ENCODE measurements around the gene DRC1.

DRC1 gene

DNA sequence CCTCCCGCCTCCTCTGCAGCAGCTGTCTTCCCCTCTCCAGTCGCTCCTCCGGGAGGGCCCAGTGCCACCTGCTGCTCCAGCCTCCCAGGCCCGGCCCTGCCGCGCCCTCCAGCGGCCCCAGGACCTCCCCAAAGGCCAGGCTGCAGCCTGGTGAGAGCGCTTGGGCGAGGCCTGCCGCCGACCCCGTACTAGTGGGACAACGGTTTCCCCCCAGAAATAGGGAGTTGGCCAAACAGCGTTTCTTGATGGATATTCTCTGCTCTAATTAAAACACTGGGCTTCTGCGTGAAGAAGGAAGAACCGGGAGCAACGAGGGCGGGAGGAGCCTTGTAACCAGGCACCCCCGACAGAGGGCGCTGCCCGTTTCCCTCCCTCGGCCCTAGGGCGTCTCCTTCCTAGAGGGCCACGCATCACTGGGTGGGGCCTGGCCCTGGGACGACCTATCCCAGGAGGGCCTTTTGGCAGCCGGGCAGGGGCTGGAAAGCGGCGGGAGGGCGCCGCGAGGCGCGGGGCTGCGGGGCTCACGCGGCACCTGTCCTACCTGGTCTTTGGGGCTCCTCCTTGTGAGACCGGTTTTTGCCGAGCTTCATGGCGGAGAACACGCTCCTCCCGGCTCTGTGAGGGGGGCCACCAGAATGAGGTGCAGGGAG is 101.6 kb downstream of the DRC1 start:
- TF ChIP-seq, protein P1, sequence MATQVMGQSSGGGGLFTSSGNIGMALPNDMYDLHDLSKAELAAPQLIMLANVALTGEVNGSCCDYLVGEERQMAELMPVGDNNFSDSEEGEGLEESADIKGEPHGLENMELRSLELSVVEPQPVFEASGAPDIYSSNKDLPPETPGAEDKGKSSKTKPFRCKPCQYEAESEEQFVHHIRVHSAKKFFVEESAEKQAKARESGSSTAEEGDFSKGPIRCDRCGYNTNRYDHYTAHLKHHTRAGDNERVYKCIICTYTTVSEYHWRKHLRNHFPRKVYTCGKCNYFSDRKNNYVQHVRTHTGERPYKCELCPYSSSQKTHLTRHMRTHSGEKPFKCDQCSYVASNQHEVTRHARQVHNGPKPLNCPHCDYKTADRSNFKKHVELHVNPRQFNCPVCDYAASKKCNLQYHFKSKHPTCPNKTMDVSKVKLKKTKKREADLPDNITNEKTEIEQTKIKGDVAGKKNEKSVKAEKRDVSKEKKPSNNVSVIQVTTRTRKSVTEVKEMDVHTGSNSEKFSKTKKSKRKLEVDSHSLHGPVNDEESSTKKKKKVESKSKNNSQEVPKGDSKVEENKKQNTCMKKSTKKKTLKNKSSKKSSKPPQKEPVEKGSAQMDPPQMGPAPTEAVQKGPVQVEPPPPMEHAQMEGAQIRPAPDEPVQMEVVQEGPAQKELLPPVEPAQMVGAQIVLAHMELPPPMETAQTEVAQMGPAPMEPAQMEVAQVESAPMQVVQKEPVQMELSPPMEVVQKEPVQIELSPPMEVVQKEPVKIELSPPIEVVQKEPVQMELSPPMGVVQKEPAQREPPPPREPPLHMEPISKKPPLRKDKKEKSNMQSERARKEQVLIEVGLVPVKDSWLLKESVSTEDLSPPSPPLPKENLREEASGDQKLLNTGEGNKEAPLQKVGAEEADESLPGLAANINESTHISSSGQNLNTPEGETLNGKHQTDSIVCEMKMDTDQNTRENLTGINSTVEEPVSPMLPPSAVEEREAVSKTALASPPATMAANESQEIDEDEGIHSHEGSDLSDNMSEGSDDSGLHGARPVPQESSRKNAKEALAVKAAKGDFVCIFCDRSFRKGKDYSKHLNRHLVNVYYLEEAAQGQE (IDR thresholded peaks at IDR 0.05; ENCODE audit: low read depth): no peak
- 0 out of 2 replicates have a peak, but pooled peaks have one; percentile 16 for TF ChIP-seq YY1 (IDR thresholded peaks at IDR 0.05; ENCODE audit: low read depth)
- TF ChIP-seq, protein P2, sequence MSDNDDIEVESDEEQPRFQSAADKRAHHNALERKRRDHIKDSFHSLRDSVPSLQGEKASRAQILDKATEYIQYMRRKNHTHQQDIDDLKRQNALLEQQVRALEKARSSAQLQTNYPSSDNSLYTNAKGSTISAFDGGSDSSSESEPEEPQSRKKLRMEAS (IDR thresholded peaks at IDR 0.05): peak; percentile 77
- peak; percentile 35; the same call in 1 of the 2 replicates for TF ChIP-seq ZBTB7A (IDR thresholded peaks at IDR 0.05; ENCODE audit: low read depth)
- no peak for TF ChIP-seq CREB1 (IDR thresholded peaks at IDR 0.05; ENCODE audit: low read depth)
- TF ChIP-seq NFIC (IDR thresholded peaks at IDR 0.05): peak; percentile 6; the same call in 1 of the 2 replicates
- TF ChIP-seq EP300 (IDR thresholded peaks at IDR 0.05; ENCODE audit: borderline replicate concordance): no peak
- peak; percentile 50; the same call in 1 of the 2 replicates for TF ChIP-seq RAD21 (IDR thresholded peaks at IDR 0.05; ENCODE audit: low read depth)
- TF ChIP-seq FOXM1 (IDR thresholded peaks at IDR 0.05; ENCODE audit: borderline replicate concordance, low read depth): no peak
- TF ChIP-seq, protein P3, sequence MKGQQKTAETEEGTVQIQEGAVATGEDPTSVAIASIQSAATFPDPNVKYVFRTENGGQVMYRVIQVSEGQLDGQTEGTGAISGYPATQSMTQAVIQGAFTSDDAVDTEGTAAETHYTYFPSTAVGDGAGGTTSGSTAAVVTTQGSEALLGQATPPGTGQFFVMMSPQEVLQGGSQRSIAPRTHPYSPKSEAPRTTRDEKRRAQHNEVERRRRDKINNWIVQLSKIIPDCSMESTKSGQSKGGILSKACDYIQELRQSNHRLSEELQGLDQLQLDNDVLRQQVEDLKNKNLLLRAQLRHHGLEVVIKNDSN (IDR thresholded peaks at IDR 0.05): no peak
- no peak for TF ChIP-seq TCF12 (IDR thresholded peaks at IDR 0.05; ENCODE audit: low read depth)

DNA sequence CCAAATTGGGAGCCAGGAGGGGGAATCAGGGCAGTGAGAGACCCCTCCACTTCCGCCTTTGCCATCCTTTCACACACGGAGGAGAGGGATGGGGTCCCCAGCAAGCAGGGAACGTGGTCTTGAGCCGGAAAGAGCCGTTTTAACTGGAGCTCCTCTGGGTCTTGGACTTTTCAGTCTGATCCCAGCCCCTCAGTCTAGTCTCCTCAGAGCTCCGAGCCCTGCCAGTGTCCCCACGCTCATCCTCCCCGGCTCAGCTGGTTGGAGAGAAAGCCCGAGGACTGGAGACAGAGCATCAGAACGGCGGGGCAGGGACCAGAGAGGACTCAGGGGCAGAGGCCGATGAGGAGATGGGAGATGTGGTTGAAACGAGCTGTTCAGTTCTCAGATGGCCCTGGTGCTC is 102.3 kb downstream of the DRC1 start:
- TF ChIP-seq RAD21 (IDR thresholded peaks at IDR 0.05; ENCODE audit: low read depth) (no peak), EGR1 (IDR thresholded peaks at IDR 0.05) (no peak), CREB1 (IDR thresholded peaks at IDR 0.05; ENCODE audit: low read depth) (no peak), TEAD4 (IDR thresholded peaks at IDR 0.05) (no peak), EP300 (IDR thresholded peaks at IDR 0.05; ENCODE audit: borderline replicate concordance) (no peak), YY1 (IDR thresholded peaks at IDR 0.05; ENCODE audit: low read depth) (no peak), ZBTB7A (IDR thresholded peaks at IDR 0.05; ENCODE audit: low read depth) (no peak), CEBPB (IDR thresholded peaks at IDR 0.05) (no peak), FOXM1 (IDR thresholded peaks at IDR 0.05; ENCODE audit: borderline replicate concordance, low read depth) (no peak), TAF1 (IDR thresholded peaks at IDR 0.05; ENCODE audit: low read depth) (no peak), TCF12 (IDR thresholded peaks at IDR 0.05; ENCODE audit: low read depth) (no peak), NFIC (IDR thresholded peaks at IDR 0.05) (no peak)
- TF ChIP-seq, protein P1 (IDR thresholded peaks at IDR 0.05; ENCODE audit: low read depth): no peak
- TF ChIP-seq, protein P3 (IDR thresholded peaks at IDR 0.05): no peak
- TF ChIP-seq, protein P2 (IDR thresholded peaks at IDR 0.05): no peak

DNA sequence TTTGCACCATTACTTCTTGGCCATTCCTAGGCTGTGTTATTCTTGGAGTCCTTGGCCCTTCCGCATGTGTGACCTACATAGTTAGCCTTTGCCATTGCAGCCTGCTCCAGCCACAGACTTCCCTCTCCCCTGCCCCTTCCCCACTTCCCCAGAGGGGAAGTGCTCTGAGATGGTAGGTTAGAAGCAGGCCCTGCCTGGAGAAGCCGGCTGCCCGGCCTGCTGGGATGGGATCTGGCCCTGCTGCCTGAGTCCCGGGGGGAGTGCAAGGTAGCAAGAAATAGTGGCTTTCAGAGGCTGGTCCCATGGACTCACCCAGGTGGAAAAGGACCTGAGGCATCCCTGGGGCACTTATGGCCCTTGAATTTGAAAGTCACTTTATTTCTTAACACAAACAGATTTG is 104.6 kb downstream of the DRC1 start:
- TF ChIP-seq EGR1 (IDR thresholded peaks at IDR 0.05): no peak
- TF ChIP-seq TEAD4 (IDR thresholded peaks at IDR 0.05): no peak
- TF ChIP-seq, protein P3 (IDR thresholded peaks at IDR 0.05): no peak
- no peak for TF ChIP-seq TAF1 (IDR thresholded peaks at IDR 0.05; ENCODE audit: low read depth)
- no peak for TF ChIP-seq NFIC (IDR thresholded peaks at IDR 0.05)
- TF ChIP-seq YY1 (IDR thresholded peaks at IDR 0.05; ENCODE audit: low read depth): no peak
- no peak for TF ChIP-seq EP300 (IDR thresholded peaks at IDR 0.05; ENCODE audit: borderline replicate concordance)
- TF ChIP-seq ZBTB7A (IDR thresholded peaks at IDR 0.05; ENCODE audit: low read depth): no peak
- TF ChIP-seq CREB1 (IDR thresholded peaks at IDR 0.05; ENCODE audit: low read depth): no peak
- TF ChIP-seq, protein P1 (IDR thresholded peaks at IDR 0.05; ENCODE audit: low read depth): no peak
- TF ChIP-seq FOXM1 (IDR thresholded peaks at IDR 0.05; ENCODE audit: borderline replicate concordance, low read depth): no peak
- TF ChIP-seq, protein P2 (IDR thresholded peaks at IDR 0.05): no peak
- no peak for TF ChIP-seq RAD21 (IDR thresholded peaks at IDR 0.05; ENCODE audit: low read depth)
- no peak for TF ChIP-seq TCF12 (IDR thresholded peaks at IDR 0.05; ENCODE audit: low read depth)
- no peak for TF ChIP-seq CEBPB (IDR thresholded peaks at IDR 0.05)
